ENCODE measurements around the gene OR4N2.
"Not testable (repeated sequence)": the region's sequence is repeated elsewhere in the genome, so short reads cannot be mapped to it uniquely, and the experiment has no call there.

Gene OR4N2

DNA sequence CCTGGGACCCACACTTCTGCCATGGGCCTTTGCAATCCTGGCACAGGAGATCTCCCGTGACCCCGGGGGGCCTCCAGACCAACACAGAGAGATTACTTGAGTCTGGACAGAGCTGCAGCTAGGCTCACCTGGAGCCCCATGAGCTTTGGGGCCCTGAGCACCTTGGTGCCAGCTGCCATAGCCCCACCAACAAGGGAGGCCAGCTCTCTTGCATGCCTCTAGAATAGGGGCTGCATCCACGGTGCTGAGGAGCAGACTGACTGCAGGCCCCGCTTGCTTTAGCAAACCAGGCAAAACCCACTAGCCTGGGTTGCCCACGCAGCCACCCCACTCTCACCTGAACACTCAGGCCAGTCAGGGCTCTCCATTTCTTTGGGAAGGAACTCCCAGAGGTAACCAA is 3.7 kb upstream of the OR4N2 start:
- no peaks in the 10 kb centered on the region for H3K36me3 ChIP-seq (ENCODE audit: control insufficient read depth, insufficient read depth, low read length)
- peaks cover 65% of the 10 kb centered on the region for H3K9me3 ChIP-seq (ENCODE audit: control insufficient read depth, low read length)
- 60 to 76% methylated on average over 5 of the region's 5 CpGs for WGBS, 2 experiments (ENCODE audit: insufficient coverage in 2 of 2)
- H3K4me1 ChIP-seq (ENCODE audit: control insufficient read depth, insufficient read depth, low read length, poor library complexity, severe bottlenecking) = no peaks in the 10 kb centered on the region
- no peak overlapping the region for H3K4me3 ChIP-seq (ENCODE audit: extremely low read depth, insufficient read depth, low read length, poor library complexity, severe bottlenecking)
- H3K27ac ChIP-seq (ENCODE audit: low read depth, low read length, severe bottlenecking) = no peak overlapping the region

DNA sequence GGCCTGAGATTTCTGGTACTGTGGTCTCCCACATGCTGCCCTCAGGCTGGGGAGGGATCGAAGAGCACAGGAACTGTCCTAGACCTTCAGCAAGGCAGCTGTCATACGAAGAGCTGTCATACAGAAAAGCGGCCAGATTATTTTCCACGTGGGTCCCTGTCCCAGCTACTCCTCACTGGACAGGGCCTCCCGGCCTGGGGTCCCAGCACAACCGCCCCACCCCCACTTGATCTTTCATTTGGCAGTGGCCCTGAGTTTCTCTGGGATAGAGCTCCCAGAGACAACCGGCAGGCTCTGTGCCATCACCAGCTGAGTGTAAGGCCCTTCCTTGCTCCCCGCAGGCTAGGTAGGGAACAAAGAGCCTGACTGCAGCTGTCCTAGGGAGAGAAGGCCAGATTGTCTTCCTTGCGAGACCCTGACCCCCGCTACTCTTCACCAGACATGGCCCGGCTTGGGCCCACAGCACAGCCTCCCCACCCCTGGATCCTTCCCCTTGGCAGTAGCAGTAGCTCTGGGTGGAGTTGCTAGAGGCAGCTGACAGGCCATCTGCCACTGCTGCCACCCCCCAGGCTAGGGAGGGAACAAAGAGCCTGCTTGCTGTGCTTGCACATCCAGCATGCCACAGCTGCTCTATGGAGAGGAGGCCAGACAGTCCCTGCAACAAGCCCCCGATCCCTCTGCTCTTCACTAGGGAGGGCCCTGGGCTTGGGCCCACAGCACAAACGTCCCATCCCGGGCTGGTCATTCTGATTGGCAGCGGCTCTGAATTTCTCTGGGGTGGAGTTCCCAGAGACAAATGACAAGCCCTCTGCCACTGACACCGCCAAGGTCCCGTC is 3.1 kb upstream of the OR4N2 start:
- Histone ChIP-seq H3K4me3 (ENCODE audit: extremely low read depth, insufficient read depth, low read length, poor library complexity, severe bottlenecking) (no peak overlapping the region), H3K27ac (ENCODE audit: low read depth, low read length, severe bottlenecking) (no peak overlapping the region), H3K9me3 (ENCODE audit: control insufficient read depth, low read length) (peaks cover 70% of the 10 kb centered on the region), H3K36me3 (ENCODE audit: control insufficient read depth, insufficient read depth, low read length) (no peaks in the 10 kb centered on the region), H3K4me1 (ENCODE audit: control insufficient read depth, insufficient read depth, low read length, poor library complexity, severe bottlenecking) (no peaks in the 10 kb centered on the region)
- WGBS, 2 experiments (ENCODE audit: insufficient coverage in 2 of 2) = 72 to 79% methylated on average over 13 to 15 of the region's 17 CpGs

DNA sequence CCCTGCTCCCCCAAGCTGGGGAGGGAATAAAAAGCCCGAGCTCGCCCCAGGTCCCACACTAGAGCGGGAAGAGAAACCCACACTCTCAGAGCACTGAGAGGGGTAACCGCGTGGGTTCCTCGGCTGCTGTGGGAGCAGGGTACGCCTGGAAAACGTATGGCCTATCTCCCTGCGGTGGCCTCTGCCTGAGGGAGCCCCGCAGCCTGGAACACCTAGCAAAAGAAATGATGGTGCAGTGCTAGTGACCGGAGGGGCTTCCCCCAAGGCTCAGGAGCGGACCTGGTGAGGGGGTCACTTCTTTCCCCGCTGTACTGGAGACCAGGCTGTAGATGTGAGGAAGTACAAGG is 2.5 kb upstream of the OR4N2 start:
- H3K4me3 ChIP-seq (ENCODE audit: extremely low read depth, insufficient read depth, low read length, poor library complexity, severe bottlenecking) = no peak overlapping the region

DNA sequence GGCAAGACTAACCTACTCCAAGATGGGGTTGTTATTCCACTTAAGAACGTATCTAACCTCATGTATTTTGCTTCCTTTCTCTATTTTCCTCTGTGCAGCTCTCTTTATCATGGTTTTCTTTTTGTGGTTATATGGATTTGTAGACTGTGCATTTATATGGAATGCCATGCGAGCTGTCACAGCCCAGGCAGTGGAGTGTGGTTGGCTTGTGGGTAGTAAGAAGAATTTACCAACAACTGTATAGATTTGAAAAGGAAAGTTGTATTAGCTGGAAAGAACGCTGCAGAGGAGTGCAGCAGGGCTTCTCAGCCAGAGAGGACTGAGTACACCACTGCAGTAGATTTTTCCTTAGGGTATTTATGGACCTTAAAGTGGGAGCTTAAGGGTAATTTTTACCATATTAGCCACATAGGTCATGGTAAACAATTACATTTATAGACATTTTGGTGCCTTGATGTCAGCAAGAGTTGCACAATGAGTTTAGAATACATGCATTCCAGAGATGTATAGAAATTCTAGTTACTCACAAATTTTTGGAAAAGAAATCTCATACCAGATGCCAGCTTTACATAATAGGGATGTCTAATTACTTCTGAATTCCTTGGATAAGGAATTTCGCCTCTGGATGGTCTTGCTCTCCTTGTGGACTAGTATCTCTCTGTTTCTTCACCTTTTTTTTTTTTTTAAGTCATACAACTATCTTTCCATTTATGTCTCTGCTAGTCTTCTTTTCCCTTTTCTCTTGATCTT is 9.8 kb downstream of the OR4N2 start:
- 54% methylated on average over 2 to 3 of the region's 4 CpGs for WGBS, 2 experiments (ENCODE audit: insufficient coverage in 2 of 2)
- H3K4me1 ChIP-seq (ENCODE audit: control insufficient read depth, insufficient read depth, low read length, poor library complexity, severe bottlenecking); H3K36me3 ChIP-seq (ENCODE audit: control insufficient read depth, insufficient read depth, low read length); H3K4me3 ChIP-seq (ENCODE audit: extremely low read depth, insufficient read depth, low read length, poor library complexity, severe bottlenecking); H3K27ac ChIP-seq (ENCODE audit: low read depth, low read length, severe bottlenecking): not testable (repeated sequence)
- H3K9me3 ChIP-seq (ENCODE audit: control insufficient read depth, low read length) = peaks cover 22% of the 10 kb centered on the region

More for the DNA sequence above, 2.5 kb upstream of the OR4N2 start:
- Histone ChIP-seq H3K9me3 (ENCODE audit: control insufficient read depth, low read length) (peaks cover 76% of the 10 kb centered on the region), H3K27ac (ENCODE audit: low read depth, low read length, severe bottlenecking) (no peak overlapping the region), H3K4me1 (ENCODE audit: control insufficient read depth, insufficient read depth, low read length, poor library complexity, severe bottlenecking) (no peaks in the 10 kb centered on the region), H3K36me3 (ENCODE audit: control insufficient read depth, insufficient read depth, low read length) (no peaks in the 10 kb centered on the region)
- 74% methylated on average over 10 to 13 of the region's 13 CpGs for WGBS, 2 experiments (ENCODE audit: insufficient coverage in 2 of 2)

DNA sequence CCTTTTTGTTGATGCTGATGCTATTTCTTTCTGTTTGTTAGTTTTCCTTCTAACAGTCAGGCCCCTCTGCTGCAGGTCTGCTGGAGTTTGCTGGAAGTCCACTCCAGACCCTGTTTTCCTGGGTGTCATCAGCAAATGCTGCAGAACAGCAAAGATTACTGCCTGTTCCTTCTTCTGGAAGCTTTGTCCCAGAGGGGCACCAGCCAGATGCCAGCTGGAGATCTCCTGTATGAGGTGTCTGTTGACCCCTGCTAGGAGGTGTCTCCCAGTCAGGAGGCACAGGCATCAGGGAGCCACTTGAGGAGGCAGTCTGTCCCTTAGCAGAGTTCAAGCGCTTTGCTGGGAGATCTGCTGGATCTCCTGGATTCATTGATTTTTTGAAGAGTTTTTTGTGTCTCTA is 16.3 kb downstream of the OR4N2 start:
- WGBS, 2 experiments (ENCODE audit: insufficient coverage in 2 of 2) = 100% methylated on average over 1 of the region's 1 CpG; no CpG with 5 or more reads in 1 of the 2 experiments
- H3K9me3 ChIP-seq (ENCODE audit: control insufficient read depth, low read length) = peaks cover 22% of the 10 kb centered on the region

DNA sequence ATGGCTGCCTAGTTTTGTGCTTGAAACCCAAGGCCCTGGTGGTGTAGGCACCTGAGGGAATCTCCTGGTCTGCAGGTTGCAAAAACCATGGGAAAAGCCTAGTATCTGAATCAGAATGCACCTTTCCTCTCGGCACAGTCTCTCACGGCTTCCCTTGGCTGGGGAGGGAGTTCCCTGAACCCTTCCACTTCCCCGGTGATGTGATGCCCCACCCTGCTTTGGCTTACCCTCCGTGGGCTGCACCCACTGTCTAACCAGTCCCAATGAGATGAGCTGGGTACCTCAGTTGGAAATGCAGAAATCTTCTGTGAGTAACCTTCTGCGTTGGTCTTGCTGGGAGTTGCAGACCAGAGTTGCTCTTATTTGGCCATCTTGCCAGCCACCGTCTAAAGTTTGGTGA is 17.4 kb downstream of the OR4N2 start:
- not testable (repeated sequence) for H3K27ac ChIP-seq (ENCODE audit: low read depth, low read length, severe bottlenecking); H3K4me1 ChIP-seq (ENCODE audit: control insufficient read depth, insufficient read depth, low read length, poor library complexity, severe bottlenecking); H3K36me3 ChIP-seq (ENCODE audit: control insufficient read depth, insufficient read depth, low read length); H3K4me3 ChIP-seq (ENCODE audit: extremely low read depth, insufficient read depth, low read length, poor library complexity, severe bottlenecking)
- peaks cover 26% of the 10 kb centered on the region for H3K9me3 ChIP-seq (ENCODE audit: control insufficient read depth, low read length)
- 60 to 69% methylated on average over 3 to 5 of the region's 6 CpGs for WGBS, 2 experiments (ENCODE audit: insufficient coverage in 2 of 2)

More for the DNA sequence above, 16.3 kb downstream of the OR4N2 start:
- not testable (repeated sequence) for H3K4me3 ChIP-seq (ENCODE audit: extremely low read depth, insufficient read depth, low read length, poor library complexity, severe bottlenecking); H3K4me1 ChIP-seq (ENCODE audit: control insufficient read depth, insufficient read depth, low read length, poor library complexity, severe bottlenecking); H3K27ac ChIP-seq (ENCODE audit: low read depth, low read length, severe bottlenecking); H3K36me3 ChIP-seq (ENCODE audit: control insufficient read depth, insufficient read depth, low read length)

DNA sequence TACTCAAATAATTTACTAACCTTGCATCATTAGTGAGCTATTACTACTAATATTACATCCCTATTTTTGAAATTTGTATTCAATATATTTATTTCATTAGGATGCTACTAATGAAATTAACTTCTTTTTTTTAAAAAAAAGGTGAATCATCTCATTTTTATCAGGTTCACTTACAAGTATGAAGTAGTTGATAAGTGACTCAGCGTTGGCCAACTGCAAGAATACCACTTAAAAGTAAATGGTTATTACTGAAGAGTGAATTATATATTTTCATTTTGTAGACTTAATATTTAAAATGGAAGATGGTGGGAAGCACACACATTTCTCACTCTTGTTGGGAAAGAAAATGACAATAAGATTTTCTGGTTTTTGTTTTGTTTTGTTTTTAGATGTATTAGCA is 19.6 kb downstream of the OR4N2 start:
- no CpG with 5 or more reads among the region's 1 CpG for WGBS, 2 experiments (ENCODE audit: insufficient coverage in 2 of 2)
- Histone ChIP-seq H3K27ac (ENCODE audit: low read depth, low read length, severe bottlenecking) (no peak overlapping the region), H3K9me3 (ENCODE audit: control insufficient read depth, low read length) (peaks cover 39% of the 10 kb centered on the region), H3K4me3 (ENCODE audit: extremely low read depth, insufficient read depth, low read length, poor library complexity, severe bottlenecking) (no peak overlapping the region), H3K36me3 (ENCODE audit: control insufficient read depth, insufficient read depth, low read length) (no peaks in the 10 kb centered on the region), H3K4me1 (ENCODE audit: control insufficient read depth, insufficient read depth, low read length, poor library complexity, severe bottlenecking) (no peaks in the 10 kb centered on the region)

DNA sequence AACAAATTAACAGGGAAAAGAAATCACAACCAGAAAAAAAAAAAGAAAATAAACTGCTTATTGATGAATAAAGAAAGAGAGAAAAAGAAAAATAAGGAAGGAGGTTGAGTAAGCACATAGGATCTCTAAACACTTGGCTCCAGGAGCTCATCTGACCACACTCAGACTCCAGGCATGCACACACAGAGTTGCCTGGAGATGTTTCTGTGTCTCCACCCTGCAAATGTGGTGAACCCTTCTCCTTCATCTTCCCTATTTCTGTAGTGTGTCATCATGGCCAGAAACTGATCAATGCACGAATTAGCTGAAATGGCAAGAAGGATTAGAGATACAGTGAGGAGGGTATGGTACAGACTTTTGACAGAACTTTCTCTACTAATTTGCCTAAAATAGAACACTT is 20.2 kb downstream of the OR4N2 start:
- no peak overlapping the region for H3K4me3 ChIP-seq (ENCODE audit: extremely low read depth, insufficient read depth, low read length, poor library complexity, severe bottlenecking)
- H3K9me3 ChIP-seq (ENCODE audit: control insufficient read depth, low read length) = peaks cover 40% of the 10 kb centered on the region

DNA sequence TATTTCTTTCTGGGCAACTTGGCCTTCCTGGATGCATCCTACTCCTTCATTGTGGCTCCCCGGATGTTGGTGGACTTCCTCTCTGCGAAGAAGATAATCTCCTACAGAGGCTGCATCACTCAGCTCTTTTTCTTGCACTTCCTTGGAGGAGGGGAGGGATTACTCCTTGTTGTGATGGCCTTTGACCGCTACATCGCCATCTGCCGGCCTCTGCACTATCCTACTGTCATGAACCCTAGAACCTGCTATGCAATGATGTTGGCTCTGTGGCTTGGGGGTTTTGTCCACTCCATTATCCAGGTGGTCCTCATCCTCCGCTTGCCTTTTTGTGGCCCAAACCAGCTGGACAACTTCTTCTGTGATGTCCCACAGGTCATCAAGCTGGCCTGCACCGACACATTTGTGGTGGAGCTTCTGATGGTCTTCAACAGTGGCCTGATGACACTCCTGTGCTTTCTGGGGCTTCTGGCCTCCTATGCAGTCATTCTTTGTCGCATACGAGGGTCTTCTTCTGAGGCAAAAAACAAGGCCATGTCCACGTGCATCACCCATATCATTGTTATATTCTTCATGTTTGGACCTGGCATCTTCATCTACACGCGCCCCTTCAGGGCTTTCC is 24.2 kb downstream of the OR4N2 start:
- H3K36me3 ChIP-seq (ENCODE audit: control insufficient read depth, insufficient read depth, low read length); H3K4me3 ChIP-seq (ENCODE audit: extremely low read depth, insufficient read depth, low read length, poor library complexity, severe bottlenecking); H3K4me1 ChIP-seq (ENCODE audit: control insufficient read depth, insufficient read depth, low read length, poor library complexity, severe bottlenecking); H3K27ac ChIP-seq (ENCODE audit: low read depth, low read length, severe bottlenecking): not testable (repeated sequence)
- H3K9me3 ChIP-seq (ENCODE audit: control insufficient read depth, low read length) = peaks cover 41% of the 10 kb centered on the region
- WGBS, 2 experiments (ENCODE audit: insufficient coverage in 2 of 2) = 59 to 66% methylated on average over 7 to 8 of the region's 12 CpGs

More for the DNA sequence above, 20.2 kb downstream of the OR4N2 start:
- H3K4me1 ChIP-seq (ENCODE audit: control insufficient read depth, insufficient read depth, low read length, poor library complexity, severe bottlenecking) = no peaks in the 10 kb centered on the region
- H3K36me3 ChIP-seq (ENCODE audit: control insufficient read depth, insufficient read depth, low read length) = no peaks in the 10 kb centered on the region
- no peak overlapping the region for H3K27ac ChIP-seq (ENCODE audit: low read depth, low read length, severe bottlenecking)
- no CpG with 5 or more reads among the region's 1 CpG for WGBS, 2 experiments (ENCODE audit: insufficient coverage in 2 of 2)

DNA sequence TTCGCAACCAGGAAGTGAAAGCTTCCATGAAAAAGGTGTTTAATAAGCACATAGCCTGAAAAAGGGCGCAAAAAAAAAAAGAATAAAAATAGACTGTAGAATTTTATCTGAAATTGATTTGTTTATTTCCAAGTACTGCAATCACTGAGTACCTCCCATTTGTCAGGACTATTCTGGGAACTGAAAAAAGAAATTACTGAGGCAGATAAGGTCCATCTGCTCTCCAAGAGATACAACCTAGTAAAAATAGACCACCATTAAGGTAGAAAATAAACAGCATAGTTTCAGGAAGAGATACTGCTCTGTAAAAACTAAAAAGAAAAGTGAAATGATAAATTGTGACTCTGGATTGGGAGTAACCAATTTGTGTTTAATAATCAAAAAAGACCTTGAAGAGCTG is 24.7 kb downstream of the OR4N2 start:
- no peaks in the 10 kb centered on the region for H3K36me3 ChIP-seq (ENCODE audit: control insufficient read depth, insufficient read depth, low read length)
- no peaks in the 10 kb centered on the region for H3K4me1 ChIP-seq (ENCODE audit: control insufficient read depth, insufficient read depth, low read length, poor library complexity, severe bottlenecking)
- WGBS, 2 experiments (ENCODE audit: insufficient coverage in 2 of 2) = no CpG with 5 or more reads among the region's 2 CpGs
- H3K9me3 ChIP-seq (ENCODE audit: control insufficient read depth, low read length) = peaks cover 43% of the 10 kb centered on the region
- no peak overlapping the region for H3K4me3 ChIP-seq (ENCODE audit: extremely low read depth, insufficient read depth, low read length, poor library complexity, severe bottlenecking)
- H3K27ac ChIP-seq (ENCODE audit: low read depth, low read length, severe bottlenecking) = no peak overlapping the region

Data from mesodermal cell (in vitro differentiated cells).